CD4-positive, alpha-beta T cell treated with Interleukin-4 for 1 hour (primary cell): ENCODE results near the gene SRY.
"Not testable (repeated sequence)": the region's sequence is repeated elsewhere in the genome, so short reads cannot be mapped to it uniquely, and the experiment has no call there.

Experiments used
- DNase-seq, 2 donors: peaks; one replicate each; pipeline ENCODE4 v3.0.0-alpha.2; 2020 to 2022

The SRY gene

GRCh38 chrY:2787600-2787999, at the start of gene SRY:
SRY (minus strand) TSS chrY:2787682; CDS start chrY:2787603, 79 bp downstream.
- DNase-seq: no peak

DNA sequence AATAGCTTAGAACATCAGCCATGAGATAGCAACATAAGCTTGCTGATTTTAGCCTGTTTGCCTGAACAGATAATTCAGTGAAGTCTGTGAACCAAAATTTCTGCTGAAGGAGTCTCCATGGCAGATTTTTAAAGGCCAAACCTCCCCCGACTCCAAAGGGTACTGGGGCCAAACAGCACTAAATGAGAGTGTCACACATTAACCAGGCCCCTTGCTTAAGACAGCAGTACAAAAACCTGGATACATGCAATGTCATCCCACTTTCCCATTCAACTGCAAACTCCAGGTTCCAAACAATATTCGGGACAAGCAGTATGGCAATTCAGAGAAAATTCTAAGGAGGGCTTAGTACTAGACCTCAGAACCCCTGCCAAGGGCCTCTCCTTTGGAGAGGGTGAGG, 49.6 kb upstream of the SRY start:
- no peak for DNase-seq

GRCh38 chrY:2835230-2835629, 47.7 kb upstream of the SRY start:
- no peak for DNase-seq

- no peak for DNase-seq
Measured at GRCh38 chrY:2828497-2828896, 41.0 kb upstream of the SRY start.

- DNase-seq: no peak
Measured at GRCh38 chrY:2824471-2824870, 37.0 kb upstream of the SRY start.

DNA sequence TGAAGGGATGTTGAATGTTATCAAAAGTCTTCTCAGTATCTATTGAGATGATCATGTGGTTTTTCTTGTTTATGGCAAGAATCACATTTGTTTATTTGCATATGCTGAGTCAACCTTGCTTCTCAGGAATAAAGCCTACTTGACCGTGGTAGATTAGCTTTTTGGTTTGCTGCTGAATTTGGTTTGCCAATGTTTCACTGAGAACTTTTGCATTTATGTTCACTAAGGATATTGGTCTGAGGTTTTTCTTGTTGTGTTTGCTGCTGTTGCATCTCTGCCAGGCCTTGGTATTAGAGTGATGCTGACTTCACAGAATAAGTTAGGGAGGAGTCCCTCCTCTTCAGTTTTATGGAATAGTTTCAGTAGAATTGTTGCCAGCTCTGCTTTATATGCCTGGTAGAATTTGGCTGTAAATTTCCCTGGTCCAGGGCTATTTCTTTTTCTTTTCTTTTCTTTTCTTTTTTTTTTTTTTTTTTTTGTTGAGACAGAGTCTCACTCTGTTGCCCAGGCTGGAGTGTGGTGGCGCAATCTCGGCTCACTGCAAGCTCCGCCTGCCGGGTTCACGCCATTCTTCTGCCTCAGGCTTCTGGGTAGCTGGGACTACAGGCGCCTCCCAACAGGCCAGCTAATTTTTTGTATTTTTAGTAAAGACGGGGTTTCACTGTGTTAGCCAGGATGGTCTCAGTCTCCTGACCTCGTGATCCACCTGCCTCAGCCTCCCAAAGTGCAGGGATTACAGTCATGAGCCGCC, 29.8 kb upstream of the SRY start:
- DNase-seq: not testable (repeated sequence)

DNA sequence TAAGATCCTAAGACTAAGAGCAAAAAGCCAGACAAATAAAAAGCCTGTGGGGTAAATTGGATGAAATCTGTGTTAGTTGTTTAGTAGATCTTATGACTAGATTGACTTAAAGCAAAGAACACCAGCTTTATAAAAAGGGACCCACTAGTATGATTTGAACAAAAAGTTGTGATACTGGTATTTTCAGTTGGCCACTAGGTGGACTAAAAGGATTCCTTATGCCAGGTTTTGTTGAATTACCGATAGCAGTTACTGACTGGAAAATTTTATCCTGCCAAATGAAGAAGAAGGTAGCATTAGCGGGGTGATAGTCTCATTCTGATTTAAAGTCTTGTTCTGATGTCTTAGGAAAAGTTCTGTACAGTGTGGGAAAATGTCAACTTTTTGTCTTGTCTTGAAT, 12.8 kb upstream of the SRY start:
- DNase-seq: peak in 1 of 2 donors; percentile 5

GRCh38 chrY:2797991-2798390, 10.5 kb upstream of the SRY start:
- DNase-seq: no peak

DNA sequence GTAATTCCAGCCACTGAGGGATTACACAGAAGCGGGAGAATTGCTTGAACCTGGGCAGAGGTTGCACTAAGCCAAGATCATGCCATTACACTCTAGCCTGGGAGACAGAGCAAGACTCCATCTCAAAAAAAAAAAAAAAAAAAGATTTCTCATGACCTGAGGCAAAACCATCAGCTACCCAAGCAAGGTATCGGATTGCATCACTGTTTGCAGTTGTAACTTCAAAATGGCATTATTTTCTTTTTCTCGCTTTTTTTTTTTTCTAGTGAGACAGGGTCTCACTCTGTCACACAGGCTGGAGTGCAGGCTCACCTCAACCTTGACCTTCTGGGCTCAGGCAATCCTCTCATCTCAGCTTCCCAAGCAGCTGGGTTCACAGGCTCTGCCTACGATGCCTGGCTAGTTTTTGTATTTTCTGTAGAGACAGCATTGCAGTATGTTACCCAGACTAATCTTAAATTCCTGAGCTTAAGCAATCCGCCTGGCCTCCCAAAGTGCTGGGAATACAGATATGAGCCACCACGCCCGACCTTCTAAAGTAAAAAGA, 9.6 kb upstream of the SRY start:
- no peak for DNase-seq

GRCh38 chrY:2789756-2790155, 2.3 kb upstream of the SRY start:
- DNase-seq: no peak

GRCh38 chrY:2786876-2787512, 488 bp downstream of the SRY start:
- DNase-seq: no peak
